ENCODE results near the gene EYA4. TPM values are rescaled to one million over a fixed set of nuclear protein-coding genes. Genes with fewer than 3 reads are reported as not detected.

The EYA4 gene
- total and polyA plus RNA-seq, 2 of the 4 experiments (the other 2 are of a cell fraction): 5.7 to 11.1 TPM

GRCh38 chr6:133352046-133352445, 110.9 kb downstream of the EYA4 start:
- Histone ChIP-seq H3K27me3 (ENCODE audit: control insufficient read depth, insufficient read depth, low read length) (no peaks in the 10 kb centered on the region), H4K91ac (ENCODE audit: insufficient read depth, low read depth, low read length) (no peak overlapping the region), H3K56ac (ENCODE audit: extremely low read depth, insufficient read depth, low read length) (no peak overlapping the region), H3K18ac (ENCODE audit: low read depth, low read length) (no peak overlapping the region), H3K23ac (ENCODE audit: low read depth, low read length) (no peak overlapping the region), H2BK15ac (ENCODE audit: low read depth, low read length) (no peak overlapping the region), H3K9me1 (ENCODE audit: insufficient read depth, low read length) (no peaks in the 10 kb centered on the region), H3K4me2 (ENCODE audit: low read depth, low read length) (no peak overlapping the region), H2BK5ac (ENCODE audit: low read depth, low read length, poor library complexity, severe bottlenecking) (no peak overlapping the region), H3K9ac (ENCODE audit: low read depth, low read length) (no peak overlapping the region), H4K5ac (ENCODE audit: low read depth, low read length) (no peak overlapping the region), H2AK5ac (ENCODE audit: low read depth, low read length) (no peak overlapping the region), H4K8ac (ENCODE audit: low read depth in 2 of 2, low read length in 2 of 2) (no peak overlapping the region), H2AFZ (replicated peaks; ENCODE audit: low read length, poor library complexity) (no peak overlapping the region), H3K36me3 (ENCODE audit: control insufficient read depth, insufficient read depth, low read length) (no peaks in the 10 kb centered on the region), H3K27ac (ENCODE audit: insufficient read depth, low read length) (no peak overlapping the region), H3K9me3 (ENCODE audit: control insufficient read depth, insufficient read depth, low read length) (no peaks in the 10 kb centered on the region), H4K20me1 (ENCODE audit: insufficient read depth, low read length) (0 out of 2 replicates have a peak, but pooled peaks cover 3% of the 10 kb centered on the region), H3K79me1 (ENCODE audit: low read depth in 1 of 2, low read length in 2 of 2) (peaks cover 0 to 3% of the 10 kb centered on the region in 2 experiments; a peak in 1 of 4 replicates), H3K4me1 (ENCODE audit: control insufficient read depth, insufficient read depth, low read length) (peaks cover 2% of the 10 kb centered on the region), H3K4me3 (ENCODE audit: insufficient read depth, low read depth, low read length) (no peak overlapping the region), H3K4ac (ENCODE audit: low read depth, low read length) (no peak overlapping the region), H2AK9ac (replicated peaks; ENCODE audit: low read depth, low read length, poor library complexity) (no peak overlapping the region), H3K14ac (replicated peaks; ENCODE audit: low read depth, low read length) (no peak overlapping the region), H2BK120ac (ENCODE audit: low read depth, low read length) (no peak overlapping the region), H2BK20ac (ENCODE audit: low read depth, low read length) (no peak overlapping the region)
- ATAC-seq (ENCODE audit: low read depth): no peak
- WGBS, 2 experiments (ENCODE audit: extremely low coverage in 2 of 2, insufficient read length in 1 of 2): no CpG with 5 or more reads among the region's 1 CpG
- DNase-seq: peak; percentile 37
- peak; percentile 6; the same call in 1 of the 2 replicates for TF ChIP-seq CEBPB (IDR thresholded peaks at IDR 0.05; ENCODE audit: low read depth, low read length)
- TF ChIP-seq FOS (IDR thresholded peaks at IDR 0.05; ENCODE audit: low read depth, low read length): peak; percentile 29; the same call in 1 of the 2 replicates
- TF ChIP-seq USF2 (IDR thresholded peaks at IDR 0.05; ENCODE audit: low read depth, low read length): no peak
- TF ChIP-seq ELK1 (IDR thresholded peaks at IDR 0.05; ENCODE audit: borderline replicate concordance, low read depth, low read length): no peak
- no peak for TF ChIP-seq SMC3 (IDR thresholded peaks at IDR 0.05; ENCODE audit: low read depth, low read length)
- CTCF ChIA-PET: interaction anchor here (0.6 kb wide), 1 partner anchor 9 kb away, joined by 6 read pairs; no protein-coding TSS in a partner anchor
- BruUV-seq (replicated peaks): no TSS peak
- intact Hi-C loops (cut with micrococcal nuclease): no loop called here
- POLR2A ChIA-PET (ENCODE audit: unreplicated experiment): no interaction called here
- dilution Hi-C loops (cut with HindIII; ENCODE audit: low sequenced_read_pairs, unreplicated experiment): no loop called here
- in situ Hi-C loops (cut with MboI; ENCODE audit: low sequenced_read_pairs): no loop called here

All from IMR-90 (cell line).